ENCODE measurements around the gene NPAS4.
"Not testable (repeated sequence)": the region's sequence is repeated elsewhere in the genome, so short reads cannot be mapped to it uniquely, and the experiment has no call there.

NPAS4 gene

GRCh38 chr11:66459138-66459778 is 38.4 kb downstream of the NPAS4 start:
- no peak for DNase-seq

- DNase-seq, result no peak
These were observed 41.2 kb downstream of the NPAS4 start for GRCh38 chr11:66462010-66462409.

GRCh38 chr11:66462911-66463310 is 42.1 kb downstream of the NPAS4 start:
- DNase-seq, result no peak

- not testable (repeated sequence) for DNase-seq
These were observed 43.3 kb downstream of the NPAS4 start for GRCh38 chr11:66464116-66464515.

- DNase-seq, result no peak
These were observed 44.1 kb downstream of the NPAS4 start for GRCh38 chr11:66464916-66465315.

GRCh38 chr11:66465373-66466224 is 44.8 kb downstream of the NPAS4 start:
- no peak for DNase-seq

- peak; percentile 86 for DNase-seq
These were observed 45.6 kb downstream of the NPAS4 start, which contains the start of gene PELI3 for GRCh38 chr11:66466225-66467033. Gene PELI3 (plus strand): TSS chr11:66466905. CDS start chr11:66468129, 1,224 bp downstream.

- DNase-seq, result no peak
These were observed 46.3 kb downstream of the NPAS4 start for GRCh38 chr11:66467034-66467659.

GRCh38 chr11:66467756-66468155 is 46.9 kb downstream of the NPAS4 start:
- peak; percentile 23 for DNase-seq

GRCh38 chr11:66468691-66469090 is 47.9 kb downstream of the NPAS4 start:
- DNase-seq, result no peak

GRCh38 chr11:66469441-66469840 is 48.6 kb downstream of the NPAS4 start:
- DNase-seq, result no peak

GRCh38 chr11:66470015-66470414 is 49.2 kb downstream of the NPAS4 start:
- no peak for DNase-seq

GRCh38 chr11:66471142-66471541 is 50.3 kb downstream of the NPAS4 start:
- no peak for DNase-seq

GRCh38 chr11:66472054-66472453 is 51.2 kb downstream of the NPAS4 start:
- no peak for DNase-seq

- no peak for DNase-seq
These were observed 52.3 kb downstream of the NPAS4 start for GRCh38 chr11:66473167-66473566.

GRCh38 chr11:66473608-66474515 is 53.0 kb downstream of the NPAS4 start:
- DNase-seq, result no peak

- DNase-seq, result no peak
These were observed 54.7 kb downstream of the NPAS4 start for GRCh38 chr11:66475349-66476172.
